Activated naive CD8-positive, alpha-beta T cell treated with anti-CD3 and anti-CD28 coated beads, Interleukin-2, amount 50 U/mL, for 16 hours (primary cell): ENCODE data around the gene SFMBT2.
"Not testable (repeated sequence)": the region's sequence is repeated elsewhere in the genome, so short reads cannot be mapped to it uniquely, and the experiment has no call there.

Experiments used
- DNase-seq: peaks from one replicate; pipeline ENCODE4 v3.0.0-alpha.2; 2020; ENCODE audit warnings: low read depth, low spot score

The SFMBT2 gene

DNA sequence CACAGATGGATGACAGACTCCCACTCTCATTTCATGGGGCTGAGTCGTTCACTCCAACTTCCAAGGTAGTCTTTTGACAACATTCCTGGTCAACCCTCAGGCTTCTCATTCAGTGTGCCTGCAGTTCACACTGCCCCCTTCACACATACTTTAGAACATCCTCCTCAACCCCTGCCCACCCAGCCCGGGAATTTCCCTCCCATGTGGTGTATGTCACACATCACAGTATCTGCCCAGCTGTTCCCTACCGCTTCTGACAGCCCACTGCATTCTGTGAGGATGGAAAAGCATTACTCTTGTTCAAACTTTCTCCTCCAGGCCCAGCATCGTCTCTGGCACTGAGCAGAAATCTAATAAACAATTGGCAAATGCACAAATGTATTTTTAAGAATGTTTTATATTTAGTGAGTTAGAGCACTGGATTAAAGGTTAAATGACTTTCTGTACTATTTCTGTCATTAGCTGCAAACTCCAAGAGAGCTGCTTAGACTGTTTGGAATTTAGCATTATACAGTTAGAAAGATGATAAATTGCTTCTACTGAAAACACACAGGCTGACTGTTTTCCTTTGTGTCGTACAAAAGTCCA, 110.4 kb downstream of the SFMBT2 start:
- DNase-seq = no peak

DNA sequence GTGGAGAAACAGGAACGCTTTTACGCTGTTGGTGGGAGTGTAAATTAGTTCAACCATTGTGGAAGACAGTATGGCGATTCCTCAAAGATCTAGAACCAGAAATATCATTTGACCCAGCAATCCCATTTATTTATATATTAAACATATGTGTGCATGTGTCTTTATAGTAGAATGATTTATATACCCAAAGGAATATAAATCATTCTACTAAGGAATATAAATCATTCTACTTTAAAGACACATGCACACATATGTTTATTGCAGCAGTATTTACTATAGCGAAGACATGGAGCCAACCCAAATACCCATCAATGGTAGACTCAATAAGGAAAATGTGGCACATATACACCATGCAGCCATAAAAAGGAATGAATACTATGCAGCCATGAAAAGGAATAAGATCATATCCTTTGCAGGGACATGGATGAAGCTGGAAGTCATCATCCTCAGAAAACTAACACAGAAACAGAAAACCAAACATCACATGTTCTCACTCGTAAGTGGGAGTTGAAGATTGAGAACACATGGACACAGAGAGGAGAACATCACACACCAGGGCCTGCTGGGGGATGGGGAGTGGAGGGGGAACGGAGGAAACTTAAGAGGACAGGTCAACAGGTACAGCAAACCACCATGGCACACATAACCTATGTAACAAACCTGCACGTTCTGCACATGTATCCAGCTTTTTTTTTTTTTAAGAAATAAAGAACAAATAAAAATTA, 111.1 kb downstream of the SFMBT2 start:
- DNase-seq = not testable (repeated sequence)

- DNase-seq = no peak
Measured at GRCh38 chr10:7298495-7298894, 112.3 kb downstream of the SFMBT2 start.

GRCh38 chr10:7297094-7297493, 113.7 kb downstream of the SFMBT2 start:
- DNase-seq = no peak

DNA sequence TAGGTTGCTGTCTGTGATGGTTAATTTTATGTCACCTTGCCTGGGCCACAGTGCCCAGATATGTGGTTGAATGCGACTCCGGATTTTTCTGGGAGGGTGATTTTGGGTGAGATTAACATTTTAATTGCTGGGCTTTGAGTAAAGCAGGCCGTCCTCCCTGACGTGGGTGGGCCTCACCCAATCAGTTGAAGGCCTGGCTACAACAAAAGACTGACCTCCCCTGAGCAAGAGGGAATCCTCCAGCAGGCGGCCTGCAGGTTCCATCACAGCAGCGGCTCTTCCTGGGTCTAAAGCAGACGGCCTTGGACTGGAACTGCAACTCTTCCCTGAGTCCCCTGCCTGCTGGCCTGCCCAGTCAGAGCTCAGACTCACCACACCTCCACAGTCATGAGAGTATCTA, 114.2 kb downstream of the SFMBT2 start:
- no peak for DNase-seq

- DNase-seq = no peak
Measured at GRCh38 chr10:7296076-7296475, 114.8 kb downstream of the SFMBT2 start.

DNA sequence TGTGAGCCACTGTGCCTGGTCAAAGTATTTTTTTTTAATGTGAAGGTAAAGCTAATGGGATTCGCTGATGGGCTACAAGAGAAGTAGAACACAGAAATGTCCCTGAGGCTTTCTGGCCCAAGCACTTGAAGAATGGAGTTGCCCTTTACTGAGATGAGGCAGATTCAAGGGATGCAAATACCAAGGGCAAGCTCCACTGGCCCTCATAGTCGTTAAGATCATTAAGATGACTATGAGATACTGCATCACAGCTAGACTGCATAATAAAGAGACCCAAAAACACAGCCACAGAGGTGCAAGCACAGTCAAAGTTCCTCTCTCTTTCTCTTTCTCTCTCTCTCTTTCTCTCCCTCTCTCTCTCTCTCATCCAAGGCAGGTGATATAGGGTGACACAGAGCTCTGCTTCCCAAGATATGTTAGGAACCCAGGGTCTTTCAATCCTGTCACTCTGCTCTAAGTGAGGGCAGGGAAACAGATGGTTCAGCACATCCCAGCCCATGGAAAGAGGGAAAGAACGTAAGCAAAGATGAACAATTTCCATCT, 117.4 kb downstream of the SFMBT2 start:
- DNase-seq = no peak

- no peak for DNase-seq
Measured at GRCh38 chr10:7291487-7292270, 119.2 kb downstream of the SFMBT2 start.

DNA sequence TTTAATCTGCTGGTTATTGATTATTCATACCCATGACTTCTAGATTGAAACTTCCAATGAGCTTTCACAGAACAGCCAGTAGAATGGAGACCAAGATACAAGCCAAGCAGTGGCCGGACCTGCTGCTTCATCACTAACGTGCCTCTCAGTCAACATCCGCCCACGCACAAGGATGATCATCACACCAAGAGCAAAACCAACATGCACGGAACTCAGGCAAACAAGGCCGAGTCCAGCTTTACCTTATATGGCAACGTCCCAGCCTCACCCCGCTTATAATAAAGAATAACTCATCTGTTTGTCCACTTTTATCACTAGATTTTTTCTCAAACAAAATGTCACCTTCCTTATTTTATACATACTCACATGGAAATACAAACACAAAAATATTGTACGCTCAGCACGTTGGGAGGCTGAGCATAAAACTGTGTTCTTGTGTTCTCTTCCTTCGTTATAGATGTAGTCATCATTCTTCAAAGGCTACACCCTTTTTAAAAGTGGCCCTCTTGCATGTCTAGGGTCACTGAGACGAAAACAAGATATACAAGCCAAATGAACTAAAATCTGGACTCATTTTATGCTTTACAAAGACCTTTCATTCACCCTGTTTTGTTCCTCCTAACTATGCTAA, 122.7 kb downstream of the SFMBT2 start:
- no peak for DNase-seq

DNA sequence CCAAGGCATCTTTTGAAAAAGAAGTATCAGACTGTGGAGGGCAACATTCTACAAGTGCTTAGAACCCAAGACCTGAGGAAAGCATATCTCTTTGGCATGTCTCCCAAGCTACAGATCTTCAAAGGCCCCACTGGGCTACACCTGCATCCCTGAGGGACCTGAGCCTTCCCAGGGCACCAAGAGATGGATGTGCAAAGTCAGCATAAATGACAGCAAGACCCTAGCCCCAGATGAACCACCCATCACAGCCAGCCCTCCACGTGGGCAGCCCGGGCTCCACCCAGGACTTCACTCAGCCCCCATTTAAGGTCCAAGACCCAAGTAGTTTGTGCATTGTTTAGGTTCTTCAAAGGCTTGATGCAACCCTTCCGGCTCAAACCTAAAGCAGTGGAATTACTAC, 123.5 kb downstream of the SFMBT2 start:
- DNase-seq = no peak

DNA sequence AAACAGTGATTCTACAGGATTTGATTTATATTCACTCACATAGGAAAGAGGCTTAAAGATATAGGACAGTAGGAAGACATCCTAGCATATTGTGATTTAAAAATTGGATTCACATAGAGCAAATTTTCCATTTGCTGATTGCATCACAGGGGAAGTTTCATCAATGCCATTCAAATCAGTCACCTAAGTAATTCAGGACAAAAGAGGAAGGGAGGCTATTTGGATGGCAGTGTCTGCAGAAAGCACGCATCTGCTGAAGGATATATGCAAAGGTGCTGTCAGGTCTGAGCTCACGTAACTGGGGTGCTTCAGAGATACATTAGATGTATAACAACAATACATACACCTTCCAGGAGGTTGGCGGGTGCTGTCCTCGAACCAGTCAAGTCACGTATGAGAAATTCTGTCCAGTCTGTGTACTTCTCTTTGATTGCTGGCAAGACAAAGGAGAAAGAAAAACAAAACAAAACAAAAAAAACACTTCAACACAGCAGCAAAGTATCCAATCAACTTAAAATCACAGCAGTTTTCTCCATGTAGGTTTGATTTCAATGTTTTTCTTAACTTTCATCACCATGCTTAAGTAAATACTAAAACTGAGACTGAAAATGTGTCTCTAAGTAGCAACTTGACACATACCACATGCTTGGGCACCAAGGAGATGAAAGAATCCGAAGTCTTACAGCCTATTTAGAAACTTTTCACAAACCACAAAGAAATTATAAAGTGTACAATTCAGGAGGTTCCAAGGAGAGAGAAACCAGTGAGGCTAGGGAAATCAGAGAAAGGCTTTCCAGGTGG, 125.1 kb downstream of the SFMBT2 start:
- DNase-seq = no peak

DNA sequence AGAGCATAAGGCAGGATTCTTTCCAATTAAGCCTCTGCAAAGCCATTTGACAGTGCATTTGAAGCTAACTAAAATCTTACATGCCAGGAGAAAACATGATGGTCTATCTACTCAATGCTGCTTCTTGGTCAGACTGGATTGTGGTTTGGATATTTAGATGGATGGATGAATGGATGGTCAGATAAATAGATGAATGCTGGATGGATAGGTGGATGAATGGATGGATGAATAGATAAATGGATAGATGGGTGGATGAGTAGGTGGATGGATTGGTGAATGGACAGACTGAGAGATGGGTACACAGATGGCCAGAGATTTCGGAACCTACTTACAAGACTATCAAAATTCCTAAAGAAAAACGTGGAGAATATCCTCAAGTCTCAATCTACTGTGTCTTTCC, 127.6 kb downstream of the SFMBT2 start:
- DNase-seq = no peak

DNA sequence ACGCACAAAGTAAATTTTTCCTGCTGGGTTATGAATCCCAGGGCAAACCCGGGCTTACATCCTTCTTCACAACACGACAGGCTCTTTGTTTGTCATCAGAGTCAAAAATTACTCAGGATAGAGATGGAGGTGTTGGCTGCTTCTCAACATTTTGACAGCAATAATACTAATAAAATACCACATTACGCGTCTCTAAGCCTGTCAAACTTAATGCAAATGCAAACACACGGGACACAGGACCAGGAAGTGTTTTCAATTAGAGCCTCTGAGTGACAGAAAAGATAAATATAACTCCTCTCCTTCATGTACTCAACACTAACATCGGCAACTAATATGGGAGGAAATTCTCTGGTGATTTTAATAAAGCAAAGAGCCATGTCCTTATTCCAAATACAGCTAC, 128.4 kb downstream of the SFMBT2 start:
- no peak for DNase-seq

- no peak for DNase-seq
Measured at GRCh38 chr10:7281429-7281828, 129.4 kb downstream of the SFMBT2 start.

DNA sequence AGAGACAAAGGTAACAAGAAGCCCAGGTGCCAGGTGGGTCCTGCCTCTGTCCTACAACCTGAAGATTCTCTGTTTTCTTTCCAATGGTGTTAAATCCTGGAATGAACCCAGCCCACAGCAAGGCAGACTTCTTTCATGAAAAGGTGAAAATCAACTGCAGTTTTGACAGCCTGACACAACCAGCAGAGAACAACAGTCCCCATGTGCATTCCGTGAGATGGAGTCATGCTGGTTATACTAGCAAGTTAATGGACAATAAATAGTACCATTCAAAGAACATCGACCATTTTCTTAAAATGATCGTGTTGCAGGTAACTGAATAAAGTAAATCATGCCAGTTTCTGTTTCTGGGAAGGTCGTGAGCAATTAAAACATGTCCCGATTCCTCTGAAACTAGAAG, 131.5 kb downstream of the SFMBT2 start:
- DNase-seq = no peak

- no peak for DNase-seq
Measured at GRCh38 chr10:7277867-7278266, 133.0 kb downstream of the SFMBT2 start.

- no peak for DNase-seq
Measured at GRCh38 chr10:7277432-7277831, 133.4 kb downstream of the SFMBT2 start.

DNA sequence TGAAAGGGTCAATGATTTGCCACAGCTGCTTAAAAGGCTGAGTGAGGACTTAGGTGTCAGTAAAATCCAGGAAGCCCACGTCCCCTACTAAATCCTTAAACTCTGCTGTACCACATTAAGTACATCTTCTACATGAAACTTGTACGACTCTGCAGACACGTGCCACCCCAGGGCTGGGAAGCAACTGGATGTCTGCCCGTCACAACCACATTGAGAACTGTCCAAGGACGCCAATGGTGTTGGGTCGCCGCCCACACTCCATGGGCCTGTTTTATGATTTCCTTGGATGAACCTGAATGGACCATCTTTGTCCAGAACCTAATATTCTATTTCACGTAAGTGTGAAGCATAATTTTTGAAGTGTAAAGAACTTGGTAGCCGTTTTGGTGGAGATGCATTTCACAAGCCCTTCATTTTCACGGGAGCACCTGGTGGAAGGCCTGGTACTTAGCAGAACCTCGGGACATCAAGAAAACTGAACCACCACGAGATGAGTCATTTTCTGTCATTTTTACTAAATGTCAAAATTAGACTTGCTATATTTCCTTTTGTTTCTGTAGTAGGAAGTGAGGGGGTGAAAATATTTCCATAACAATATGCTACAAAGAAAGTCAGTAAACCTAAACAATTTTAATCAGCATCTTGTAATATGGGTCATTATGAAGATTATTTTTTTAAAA, 134.9 kb downstream of the SFMBT2 start:
- DNase-seq = no peak

DNA sequence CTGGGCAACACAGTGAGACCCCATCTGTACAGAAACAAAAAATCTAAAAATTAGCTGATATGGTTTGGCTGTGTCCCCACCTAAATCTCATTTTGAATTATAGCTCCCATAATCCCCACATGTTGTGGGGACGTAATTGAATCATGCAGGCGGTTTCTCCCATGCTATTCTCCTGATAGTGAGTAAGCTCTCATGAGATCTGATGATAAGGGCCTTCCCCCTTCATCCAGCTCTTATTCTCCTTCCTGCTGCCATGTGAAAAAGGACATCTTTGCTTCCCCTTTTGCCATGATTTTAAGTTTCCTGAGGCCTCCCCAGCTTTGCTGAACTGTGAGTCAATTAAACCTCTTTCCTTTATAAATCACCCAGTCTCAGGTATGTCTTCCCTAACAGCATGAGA, 136.5 kb downstream of the SFMBT2 start:
- no peak for DNase-seq

DNA sequence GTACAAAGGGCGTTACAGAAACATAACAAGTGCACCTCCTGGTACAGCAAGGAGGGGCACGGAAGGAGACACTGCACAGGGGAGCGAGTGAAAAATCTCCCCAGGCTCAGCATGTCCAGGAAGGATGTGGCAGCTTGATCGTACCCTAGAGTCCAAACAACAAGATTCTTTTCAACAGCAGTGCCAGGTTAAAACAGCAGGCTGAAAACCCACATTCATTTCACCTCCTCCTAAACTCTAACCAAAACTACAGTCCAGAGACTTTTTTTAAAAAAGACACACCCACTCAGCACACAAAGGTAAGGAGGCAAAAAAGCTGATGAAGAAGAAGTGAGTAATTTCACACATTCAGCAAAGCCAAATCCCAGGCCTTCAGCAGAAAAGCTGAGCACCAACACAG, 138.8 kb downstream of the SFMBT2 start:
- DNase-seq = no peak

GRCh38 chr10:7269988-7270387, 140.8 kb downstream of the SFMBT2 start:
- no peak for DNase-seq
